HCT116 (cell line): Measurements from ENCODE around the gene LGALS3. TPM values are rescaled to one million over a fixed set of nuclear protein-coding genes. Genes with fewer than 3 reads are reported as not detected.

Experiments
- ATAC-seq: fragments of 200-7000 bp; cut with Tn5 transposase; 2 replicates; pipeline ENCODE4 v1.9.1; 2020; ENCODE audit warnings: mild to moderate bottlenecking, moderate library complexity
- BruUV-seq: library from RNA; stranded (reverse); fragments of 400-500 nt; replicated peaks from 2 replicates; lab custom pipeline; 2021; lab: Mats Ljungman, UMichigan
- CTCF ChIA-PET: fragments of 300-600 bp; sonication (Branson Sonifier 250); formaldehyde crosslinking; loops from one replicate; lab custom pipeline; 2021; ENCODE audit warnings: antibody characterized with exemption; lab: Charles Lee
- POLR2A ChIA-PET: fragments of 300-600, 350-600 bp; sonication (Branson Sonifier 250); formaldehyde crosslinking; loops from one replicate; lab custom pipeline; 2021; ENCODE audit warnings: antibody characterized with exemption; lab: Charles Lee
- RAD21 ChIA-PET, 2 experiments: fragments of 300-600 bp; sonication (Branson Sonifier 250); formaldehyde crosslinking; loops; one replicate each; lab custom pipeline; 2023; ENCODE audit warnings: low total read pairs in 2 of 2; ENCODE audit not compliant: uncharacterized antibody in 2 of 2, unreplicated experiment in 2 of 2, low non-redundant PET in 1 of 2; lab: Charles Lee
- DNase-seq: peaks from one replicate; pipeline ENCODE4 v3.0.0-alpha.2; 2010; ENCODE audit warnings: low read depth, low spot score
- H2AFZ ChIP-seq: fragments of 200-600 bp; shearing (Covaris generic), sonication (generic); 2 replicates; pipeline ENCODE4 v1.6.1; 2017; ENCODE audit warnings: low read depth, mixed run types, mixed read lengths, antibody characterized with exemption, low read length; ENCODE audit not compliant: poor library complexity, severe bottlenecking
- H3K27ac ChIP-seq: 2 replicates; pipeline ENCODE4 v1.5.1; 2012; ENCODE audit warnings: low read depth, low read length
- H3K27me3 ChIP-seq: fragments of 200-600 bp; sonication (generic); 2 replicates; pipeline ENCODE4 v1.6.1; 2016; ENCODE audit warnings: mixed run types, low read length, mixed read lengths; ENCODE audit not compliant: insufficient read depth
- H3K36me3 ChIP-seq, 2 experiments: fragments of 200-500 bp in 1 of 2; fragments of 200-600 bp in 1 of 2; sonication (Bioruptor generic) in 1 of 2; sonication (generic) in 1 of 2; 2 replicates each; pipeline versions ENCODE4 v1.5.1 to v1.6.1; 2014 to 2016; ENCODE audit warnings: low read length in 2 of 2, inconsistent platforms in 1 of 2, mixed read lengths in 1 of 2, mixed run types in 1 of 2; ENCODE audit not compliant: insufficient read depth in 2 of 2, control insufficient read depth in 1 of 2
- H3K4me1 ChIP-seq, 2 experiments: fragments of 200-600 bp in 1 of 2; sonication (generic) in 1 of 2; 2 replicates each; pipeline versions ENCODE4 v1.5.1 to v1.6.1; 2012 to 2017; ENCODE audit warnings: low read length in 2 of 2, inconsistent platforms in 1 of 2, mild to moderate bottlenecking in 1 of 2, mixed read lengths in 1 of 2, mixed run types in 1 of 2, moderate library complexity in 1 of 2; ENCODE audit not compliant: insufficient read depth in 2 of 2, control insufficient read depth in 1 of 2
- H3K4me2 ChIP-seq: fragments of 200-600 bp; sonication (generic); 2 replicates; pipeline ENCODE4 v1.6.1; 2017; ENCODE audit warnings: mixed run types, low read length, mixed read lengths
- H3K4me3 ChIP-seq, 2 experiments: fragments of 200-600 bp in 1 of 2; sonication (generic) in 1 of 2; replicated peaks in 1 of 2; 2 replicates each; pipeline ENCODE4 v1.5.1; 2011 to 2016; ENCODE audit warnings: low read length in 2 of 2, control low read depth in 1 of 2, low read depth in 1 of 2, mild to moderate bottlenecking in 1 of 2, mixed read lengths in 1 of 2, mixed run types in 1 of 2
- H3K79me2 ChIP-seq: fragments of 200-600 bp; sonication (generic); 2 replicates; pipeline ENCODE4 v1.6.1; 2017; ENCODE audit warnings: mild to moderate bottlenecking, mixed run types, low read length, moderate library complexity, mixed read lengths; ENCODE audit not compliant: insufficient read depth
- H3K9ac ChIP-seq: fragments of 200-600 bp; sonication (generic); 2 replicates; pipeline ENCODE4 v1.6.1; 2016; ENCODE audit warnings: low read length, mixed read lengths
- H3K9me2 ChIP-seq: fragments of 200-600 bp; sonication (generic), shearing (Covaris generic); 2 replicates; pipeline ENCODE4 v1.6.1; 2017; ENCODE audit warnings: mixed run types, mild to moderate bottlenecking, moderate library complexity; ENCODE audit not compliant: insufficient read depth
- H3K9me3 ChIP-seq, 2 experiments: fragments of 200-500 bp in 1 of 2; fragments of 200-600 bp in 1 of 2; sonication (Bioruptor generic) in 1 of 2; sonication (generic) in 1 of 2; 2 replicates each; pipeline ENCODE4 v1.6.1; 2014 to 2017; ENCODE audit warnings: low read length in 2 of 2, mixed read lengths in 2 of 2, inconsistent platforms in 1 of 2, low read depth in 1 of 2, mild to moderate bottlenecking in 1 of 2, mixed run types in 1 of 2, moderate library complexity in 1 of 2; ENCODE audit not compliant: control insufficient read depth in 1 of 2, insufficient read depth in 1 of 2
- H4K20me1 ChIP-seq: fragments of 200-600 bp; sonication (generic), shearing (Covaris generic); 2 replicates; pipeline ENCODE4 v1.6.1; 2017; ENCODE audit warnings: mixed run types, mild to moderate bottlenecking, moderate library complexity; ENCODE audit not compliant: insufficient read depth
- ATF3 ChIP-seq: IDR thresholded peaks from 2 replicates; pipeline ENCODE4 v1.6.1; 2012
- EZH2phosphoT487 ChIP-seq: fragments of 200-600 bp; IDR thresholded peaks from 2 replicates; pipeline ENCODE4 v1.6.1; 2018; ENCODE audit warnings: antibody characterized with exemption, borderline replicate concordance
- FOSL1 ChIP-seq: IDR thresholded peaks from 2 replicates; pipeline ENCODE4 v1.6.1; 2012; ENCODE audit warnings: low read depth
- MAX ChIP-seq: IDR thresholded peaks from 2 replicates; pipeline ENCODE4 v1.6.1; 2012
- RAD21 ChIP-seq: IDR thresholded peaks from 2 replicates; pipeline ENCODE4 v1.6.1; 2012; ENCODE audit warnings: low read depth, mild to moderate bottlenecking
- REST ChIP-seq: IDR thresholded peaks from 2 replicates; pipeline ENCODE4 v1.6.1; 2012; ENCODE audit warnings: low read depth
- SIN3A ChIP-seq: IDR thresholded peaks from 2 replicates; pipeline ENCODE4 v1.6.1; 2012; ENCODE audit warnings: low read depth
- SRF ChIP-seq: IDR thresholded peaks from 2 replicates; pipeline ENCODE4 v1.6.1; 2012; ENCODE audit warnings: low read depth
- intact Hi-C: fragments of 100-400 bp; cut with micrococcal nuclease; formaldehyde crosslinking; loops from 2 replicates; pipeline ENCODE4 v1.10.0; 2022
- total RNA-seq: library from RNA; stranded (reverse); gene quantifications from one replicate; pipeline ENCODE4 v1.2.1, GENCODE V29; 2021; ENCODE audit not compliant: unreplicated experiment
- TF ChIP-seq, protein P1 (sequence below), 3 experiments: fragments of 200-600 bp in 1 of 3; sonication (generic) in 1 of 3; IDR thresholded peaks in 2 of 3; conservative IDR thresholded peaks in 1 of 3; 2 replicates each; pipeline ENCODE4 v1.5.1; 2012 to 2017; ENCODE audit warnings: low read depth in 2 of 3, low read length in 2 of 3, antibody characterized with exemption in 1 of 3, borderline replicate concordance in 1 of 3, control low read depth in 1 of 3, mild to moderate bottlenecking in 1 of 3, mixed read lengths in 1 of 3, mixed run types in 1 of 3, moderate library complexity in 1 of 3; ENCODE audit not compliant: insufficient read depth in 1 of 3
- TF ChIP-seq, protein P2 (sequence below): IDR thresholded peaks from 2 replicates; pipeline ENCODE4 v1.6.1; 2011; ENCODE audit warnings: mild to moderate bottlenecking, low read length, moderate library complexity; ENCODE audit not compliant: insufficient replicate concordance; ENCODE audit errors: extremely low read depth

Gene LGALS3
- total RNA-seq, 1 experiment from 2014 or later, result 86.1 TPM

GRCh38 chr14:55123101-55123500 lies 6.0 kb upstream of the LGALS3 start:
- no peaks in the 10 kb centered on the region for H3K79me2 ChIP-seq
- no TSS peak for BruUV-seq
- ChIA-PET CTCF (no interaction called here), POLR2A (interaction anchor here (1.0 to 2.4 kb wide), 2 partner anchors 15 to 68 kb away, joined by 3 to 9 read pairs; no protein-coding TSS in a partner anchor), RAD21 (no interaction called here)
- H2AFZ ChIP-seq, result no peak overlapping the region
- TF ChIP-seq MAX (no peak), FOSL1 (no peak), SIN3A (no peak), REST (no peak), RAD21 (no peak), SRF (no peak), EZH2phosphoT487 (no peak), ATF3 (no peak)
- TF ChIP-seq, protein P1, sequence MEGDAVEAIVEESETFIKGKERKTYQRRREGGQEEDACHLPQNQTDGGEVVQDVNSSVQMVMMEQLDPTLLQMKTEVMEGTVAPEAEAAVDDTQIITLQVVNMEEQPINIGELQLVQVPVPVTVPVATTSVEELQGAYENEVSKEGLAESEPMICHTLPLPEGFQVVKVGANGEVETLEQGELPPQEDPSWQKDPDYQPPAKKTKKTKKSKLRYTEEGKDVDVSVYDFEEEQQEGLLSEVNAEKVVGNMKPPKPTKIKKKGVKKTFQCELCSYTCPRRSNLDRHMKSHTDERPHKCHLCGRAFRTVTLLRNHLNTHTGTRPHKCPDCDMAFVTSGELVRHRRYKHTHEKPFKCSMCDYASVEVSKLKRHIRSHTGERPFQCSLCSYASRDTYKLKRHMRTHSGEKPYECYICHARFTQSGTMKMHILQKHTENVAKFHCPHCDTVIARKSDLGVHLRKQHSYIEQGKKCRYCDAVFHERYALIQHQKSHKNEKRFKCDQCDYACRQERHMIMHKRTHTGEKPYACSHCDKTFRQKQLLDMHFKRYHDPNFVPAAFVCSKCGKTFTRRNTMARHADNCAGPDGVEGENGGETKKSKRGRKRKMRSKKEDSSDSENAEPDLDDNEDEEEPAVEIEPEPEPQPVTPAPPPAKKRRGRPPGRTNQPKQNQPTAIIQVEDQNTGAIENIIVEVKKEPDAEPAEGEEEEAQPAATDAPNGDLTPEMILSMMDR (IDR thresholded peaks at IDR 0.05 in 2 of 3, conservative IDR thresholded peaks at IDR 0.05 in 1 of 3; ENCODE audit: borderline replicate concordance in 1 of 3, insufficient read depth in 1 of 3, low read depth in 2 of 3, low read length in 2 of 3), result no peak
- TF ChIP-seq, protein P2, sequence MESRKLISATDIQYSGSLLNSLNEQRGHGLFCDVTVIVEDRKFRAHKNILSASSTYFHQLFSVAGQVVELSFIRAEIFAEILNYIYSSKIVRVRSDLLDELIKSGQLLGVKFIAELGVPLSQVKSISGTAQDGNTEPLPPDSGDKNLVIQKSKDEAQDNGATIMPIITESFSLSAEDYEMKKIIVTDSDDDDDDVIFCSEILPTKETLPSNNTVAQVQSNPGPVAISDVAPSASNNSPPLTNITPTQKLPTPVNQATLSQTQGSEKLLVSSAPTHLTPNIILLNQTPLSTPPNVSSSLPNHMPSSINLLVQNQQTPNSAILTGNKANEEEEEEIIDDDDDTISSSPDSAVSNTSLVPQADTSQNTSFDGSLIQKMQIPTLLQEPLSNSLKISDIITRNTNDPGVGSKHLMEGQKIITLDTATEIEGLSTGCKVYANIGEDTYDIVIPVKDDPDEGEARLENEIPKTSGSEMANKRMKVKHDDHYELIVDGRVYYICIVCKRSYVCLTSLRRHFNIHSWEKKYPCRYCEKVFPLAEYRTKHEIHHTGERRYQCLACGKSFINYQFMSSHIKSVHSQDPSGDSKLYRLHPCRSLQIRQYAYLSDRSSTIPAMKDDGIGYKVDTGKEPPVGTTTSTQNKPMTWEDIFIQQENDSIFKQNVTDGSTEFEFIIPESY, result no peak
- intact Hi-C loops, result no loop called here
- H3K4me3 ChIP-seq, result no peak overlapping the region
- H3K36me3 ChIP-seq, result no peaks in the 10 kb centered on the region
- H3K27me3 ChIP-seq, result no peaks in the 10 kb centered on the region
- H3K9ac ChIP-seq, result no peak overlapping the region
- peak overlapping the region; percentile 35 for H3K4me2 ChIP-seq
- no peaks in the 10 kb centered on the region for H4K20me1 ChIP-seq
- H3K9me2 ChIP-seq, result no peaks in the 10 kb centered on the region
- no peaks in the 10 kb centered on the region for H3K9me3 ChIP-seq
- H3K4me1 ChIP-seq, result peaks cover 25 to 41% of the 10 kb centered on the region in 2 experiments
- no peak overlapping the region; the same call in 1 of the 2 replicates for H3K27ac ChIP-seq
- DNase-seq (no peak), ATAC-seq (no peak; the same call in 1 of the 2 replicates)
